T follicular helper cell (primary cell): ENCODE results near the gene RUNX1.

Experiments used
- DNase-seq: peaks from one replicate; pipeline ENCODE4 v3.0.0-alpha.2; 2020; ENCODE audit warnings: low read depth

Gene RUNX1

DNA sequence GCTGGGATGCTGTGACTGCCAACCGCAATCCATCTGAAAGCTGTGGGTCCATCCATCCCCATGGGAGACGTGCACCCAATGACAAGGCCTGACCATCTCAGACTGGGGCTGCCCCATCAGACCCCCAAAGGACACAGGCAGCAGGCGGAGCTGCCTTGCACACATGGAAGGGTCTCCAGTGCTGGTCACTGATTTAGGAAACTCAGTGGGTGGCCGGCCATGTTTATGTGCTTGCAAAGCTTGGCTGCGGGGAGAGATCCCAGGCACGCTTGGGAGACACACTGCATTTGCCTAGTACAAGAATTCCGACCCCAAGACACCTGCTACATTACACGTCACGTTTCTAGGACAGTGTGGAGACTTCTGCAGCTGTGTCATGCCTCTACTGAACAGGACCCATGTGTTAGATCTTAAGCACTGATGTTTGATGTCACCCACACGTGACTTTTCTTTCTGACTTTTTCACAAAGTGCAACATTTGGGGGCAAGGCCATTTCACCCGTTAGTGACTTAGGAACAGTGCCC lies 198.9 kb downstream of the RUNX1 start:
- DNase-seq, result no peak

DNA sequence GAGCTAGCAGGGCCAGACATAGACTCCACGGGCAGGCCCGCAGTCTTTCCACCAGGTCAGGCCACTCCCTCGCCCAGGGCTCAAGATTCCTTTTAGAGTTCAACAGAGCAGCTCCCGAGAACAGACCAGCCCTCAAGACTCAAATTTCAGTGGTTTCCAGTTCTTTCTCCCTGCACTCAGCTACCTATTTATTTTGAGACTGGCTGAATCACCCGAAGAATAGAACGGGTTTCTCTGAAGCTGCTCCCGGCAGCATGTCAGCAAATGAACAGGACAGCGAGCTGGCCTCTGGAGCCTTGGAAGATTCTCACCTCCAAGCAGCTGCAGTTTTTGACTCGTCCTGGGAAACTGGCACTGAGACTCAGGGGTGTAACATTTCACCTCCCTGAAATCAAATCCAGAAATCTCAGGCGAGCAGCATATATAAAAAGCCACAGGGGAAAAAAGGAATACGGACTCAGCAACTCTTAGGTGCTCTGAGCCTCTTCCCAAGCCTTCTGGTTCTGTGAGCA lies 202.4 kb downstream of the RUNX1 start:
- DNase-seq, result no peak

DNA sequence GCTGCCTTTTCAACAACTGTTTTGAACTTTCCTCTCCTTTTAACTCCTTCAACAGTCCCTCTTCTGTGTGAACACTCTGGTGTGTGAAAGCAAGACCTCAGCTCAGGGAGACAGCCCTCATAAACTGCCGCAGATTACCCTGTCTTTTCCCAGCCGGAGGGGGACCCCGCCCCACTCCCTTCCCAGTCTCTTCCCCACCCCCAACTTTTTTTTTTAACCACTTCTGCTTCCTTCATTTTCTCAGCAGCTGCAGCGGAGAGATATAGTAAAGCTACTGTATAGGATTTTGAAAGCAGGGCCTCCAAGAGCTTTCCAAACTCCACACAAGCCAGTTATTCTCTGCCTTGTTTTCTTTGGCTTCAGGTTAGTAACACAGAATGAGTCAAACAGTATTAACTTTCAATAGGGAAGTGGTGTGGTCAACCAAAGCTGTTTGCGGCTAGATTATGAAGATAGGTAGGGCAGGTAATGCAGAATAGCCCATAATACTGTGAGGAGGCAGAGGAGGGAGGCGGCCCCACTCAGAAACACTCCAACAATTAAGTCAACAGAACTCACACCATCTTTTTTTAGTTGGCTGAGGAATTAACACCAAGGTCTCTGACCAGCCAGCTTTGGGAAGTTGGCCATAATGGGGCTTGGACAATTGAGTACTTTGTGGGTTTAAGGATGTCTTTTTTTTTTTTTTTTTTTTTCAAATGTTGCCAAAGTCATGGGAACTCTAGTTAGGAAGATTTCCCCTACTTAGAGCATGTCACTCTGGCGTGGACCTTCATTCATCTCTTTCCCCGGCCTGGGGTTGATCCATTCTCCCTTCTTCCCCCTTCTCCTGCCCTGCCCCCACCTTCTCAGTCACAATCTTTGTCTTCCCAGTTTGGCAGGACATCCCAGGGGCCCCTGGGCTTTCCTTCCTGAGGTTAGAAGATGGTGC lies 203.3 kb downstream of the RUNX1 start:
- no peak for DNase-seq

DNA sequence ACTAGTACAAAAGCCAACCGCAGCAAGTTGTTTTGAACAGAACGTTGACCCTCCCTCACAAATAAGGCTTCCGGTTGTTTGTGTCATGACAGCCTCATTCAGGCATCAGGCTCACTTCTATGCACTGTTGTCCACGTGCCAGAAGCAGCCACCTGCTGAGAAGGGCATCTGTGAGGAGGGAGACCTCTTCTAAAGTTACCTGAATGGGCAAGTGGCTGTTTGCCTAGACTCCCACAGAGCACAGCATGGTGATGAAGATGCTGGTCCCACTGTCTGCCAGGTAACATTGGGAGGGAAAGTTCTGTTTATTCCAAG lies 204.2 kb downstream of the RUNX1 start:
- DNase-seq, result no peak

DNA sequence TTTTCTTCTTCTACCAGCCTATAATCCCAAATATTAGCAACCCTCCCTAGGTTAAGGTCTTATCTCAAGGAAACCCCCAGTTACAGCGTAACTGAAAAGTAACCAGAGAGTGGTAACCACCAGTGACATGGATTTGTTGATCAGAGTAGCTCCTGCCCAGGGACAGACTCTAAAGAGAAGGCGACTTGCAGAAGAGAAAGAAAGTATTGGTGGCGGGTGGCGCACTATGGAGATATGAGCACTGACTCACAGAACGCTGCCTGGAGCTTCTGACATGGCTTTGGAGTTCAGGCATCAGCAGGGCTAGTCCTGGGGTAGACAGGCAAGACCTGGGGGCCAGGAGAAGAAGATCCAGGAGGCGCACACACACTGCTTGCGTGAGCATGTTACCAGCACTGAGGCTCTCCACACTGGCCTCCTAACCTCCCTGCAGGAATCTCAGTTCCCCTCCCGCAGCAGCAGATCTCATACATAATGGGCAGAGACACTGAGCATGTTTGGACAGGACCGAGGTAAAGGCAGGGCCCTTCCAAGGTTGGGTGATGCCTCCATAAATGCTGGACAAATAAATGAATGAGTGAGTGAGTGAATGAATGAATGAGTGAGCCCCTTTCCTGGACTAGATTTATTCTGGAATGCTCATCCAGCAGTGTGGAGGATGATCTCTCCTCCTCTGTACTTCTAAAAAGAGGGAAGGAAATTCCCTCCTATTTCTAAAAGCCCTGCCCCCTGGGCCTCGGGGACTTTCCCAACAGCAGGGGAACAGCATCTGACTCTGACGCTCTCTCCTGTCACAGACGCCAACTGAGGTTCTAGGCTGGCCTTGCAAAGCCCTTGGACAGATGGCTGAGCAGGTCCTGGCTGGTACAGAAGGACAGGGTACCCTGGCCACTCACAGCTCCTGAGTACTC lies 204.8 kb downstream of the RUNX1 start:
- DNase-seq, result no peak

DNA sequence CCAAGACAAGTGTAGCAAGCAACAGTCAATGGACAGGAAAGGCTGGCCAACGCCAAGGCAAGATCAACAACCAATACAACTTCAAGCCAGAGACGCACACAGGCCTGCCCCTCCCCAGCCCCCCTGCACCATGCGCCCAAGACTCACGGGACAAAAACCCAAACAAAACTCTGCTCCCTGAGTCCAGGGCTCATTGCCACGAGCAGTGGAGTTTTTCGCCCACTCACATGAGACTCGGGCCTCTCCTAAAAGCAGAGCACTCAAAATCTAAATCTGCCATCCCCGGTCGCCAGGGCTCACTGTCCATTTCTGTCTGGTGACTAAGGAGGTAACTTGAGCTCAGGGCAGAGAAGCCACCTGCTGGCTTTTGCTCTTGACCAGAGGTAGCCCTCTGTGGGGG lies 205.5 kb downstream of the RUNX1 start:
- no peak for DNase-seq

DNA sequence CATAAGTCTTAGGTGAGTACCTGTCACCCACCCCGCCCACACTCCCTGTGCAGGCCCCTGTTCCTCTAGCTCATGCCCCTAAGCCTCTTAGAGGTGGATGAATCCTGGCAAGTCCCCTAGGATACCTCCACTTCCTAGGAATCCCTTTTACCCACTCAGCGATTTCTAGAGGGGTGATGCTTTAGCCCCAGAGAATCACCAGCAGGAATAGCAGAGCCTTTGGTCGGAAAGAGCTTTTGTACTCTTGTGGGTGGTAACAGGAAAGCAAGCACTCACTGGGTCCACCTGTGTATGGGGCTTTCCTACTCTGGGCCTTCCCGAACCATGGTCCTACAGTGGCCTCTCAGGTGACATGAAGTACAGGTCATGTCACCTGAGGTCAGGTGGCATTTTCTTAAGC lies 207.9 kb downstream of the RUNX1 start:
- DNase-seq, result no peak

DNA sequence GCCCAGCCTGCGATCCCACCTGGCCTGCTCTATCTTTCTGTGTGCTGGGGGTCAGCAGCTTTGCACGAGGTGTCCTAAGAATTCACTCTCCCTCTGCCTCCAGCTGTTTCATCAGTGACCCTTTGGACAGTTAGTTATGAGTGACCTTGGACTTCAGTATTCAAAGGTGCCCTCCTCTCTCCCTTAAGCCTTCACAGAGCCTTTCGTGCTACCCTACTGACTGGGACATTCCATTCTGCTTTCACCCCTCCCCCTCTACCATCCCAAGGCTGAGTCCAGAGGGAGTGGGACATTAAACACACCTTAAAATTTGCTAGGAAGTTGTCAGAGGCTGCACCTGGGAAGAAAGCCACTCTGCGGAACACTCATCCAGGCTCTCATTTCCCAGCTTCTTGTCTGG lies 208.4 kb downstream of the RUNX1 start:
- no peak for DNase-seq

DNA sequence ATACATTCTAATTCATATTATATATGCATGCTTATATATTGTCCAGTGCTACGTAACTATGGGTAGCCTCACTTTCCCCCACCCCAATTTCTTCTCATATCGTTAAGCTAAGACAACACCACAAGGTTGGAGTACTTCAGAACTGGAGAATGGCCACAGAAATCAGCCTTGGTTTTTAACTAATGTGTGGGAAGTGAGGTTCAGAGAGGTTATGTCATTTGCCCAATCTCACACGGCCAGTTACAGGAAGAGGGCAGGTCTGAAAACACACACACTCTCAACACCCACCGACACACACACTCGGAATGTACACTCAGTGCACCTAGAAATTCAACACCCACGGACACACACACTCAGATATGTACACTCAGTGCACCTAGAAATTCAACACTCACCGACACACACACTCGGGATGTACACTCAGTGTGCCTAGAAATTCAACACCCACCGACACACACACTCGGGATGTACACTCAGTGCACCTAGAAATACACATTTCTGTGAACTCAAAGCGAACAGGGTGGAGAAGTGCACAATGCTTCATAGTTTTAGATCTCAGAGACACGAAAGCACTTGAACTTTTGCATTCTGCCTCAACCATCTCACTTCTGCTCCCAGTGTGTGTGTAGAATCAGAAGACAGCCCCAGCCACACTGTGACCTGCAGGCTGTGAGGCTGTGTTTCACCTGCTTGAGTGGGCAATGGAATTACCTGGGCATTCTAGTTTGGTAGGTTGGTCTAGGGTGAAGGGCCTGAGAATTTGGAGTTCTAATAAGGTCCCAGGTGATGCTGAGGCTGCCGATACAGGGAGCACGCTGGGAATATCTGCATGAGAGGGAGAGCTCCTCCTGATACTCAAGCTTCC lies 209.9 kb downstream of the RUNX1 start:
- DNase-seq, result no peak

DNA sequence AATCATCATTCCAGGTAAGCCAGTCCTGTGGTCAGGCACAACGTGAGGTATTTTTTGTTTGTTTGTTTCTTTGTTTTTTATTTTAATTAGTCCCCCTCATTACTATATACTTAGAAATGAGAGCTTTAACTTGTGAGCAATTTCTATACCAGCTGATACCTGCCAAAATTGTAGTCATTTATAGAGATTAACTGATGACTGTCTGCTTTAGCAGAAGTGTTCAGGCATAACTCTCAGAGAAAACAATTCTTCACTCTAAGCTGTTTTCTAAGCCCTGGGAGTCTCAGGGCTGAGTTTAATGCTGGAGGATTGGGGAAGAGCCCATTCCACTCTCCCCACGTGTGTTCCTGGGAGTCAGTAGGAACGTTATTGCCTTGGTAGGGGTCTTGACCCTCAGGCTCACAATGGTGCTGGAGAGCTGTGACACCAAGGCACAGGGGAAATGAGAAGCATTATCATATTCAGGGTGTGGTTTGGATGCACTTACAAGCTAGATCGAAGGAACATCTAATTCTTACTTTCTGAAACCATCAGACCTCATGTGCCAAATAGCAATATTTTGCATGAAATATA lies 212.1 kb downstream of the RUNX1 start:
- no peak for DNase-seq

DNA sequence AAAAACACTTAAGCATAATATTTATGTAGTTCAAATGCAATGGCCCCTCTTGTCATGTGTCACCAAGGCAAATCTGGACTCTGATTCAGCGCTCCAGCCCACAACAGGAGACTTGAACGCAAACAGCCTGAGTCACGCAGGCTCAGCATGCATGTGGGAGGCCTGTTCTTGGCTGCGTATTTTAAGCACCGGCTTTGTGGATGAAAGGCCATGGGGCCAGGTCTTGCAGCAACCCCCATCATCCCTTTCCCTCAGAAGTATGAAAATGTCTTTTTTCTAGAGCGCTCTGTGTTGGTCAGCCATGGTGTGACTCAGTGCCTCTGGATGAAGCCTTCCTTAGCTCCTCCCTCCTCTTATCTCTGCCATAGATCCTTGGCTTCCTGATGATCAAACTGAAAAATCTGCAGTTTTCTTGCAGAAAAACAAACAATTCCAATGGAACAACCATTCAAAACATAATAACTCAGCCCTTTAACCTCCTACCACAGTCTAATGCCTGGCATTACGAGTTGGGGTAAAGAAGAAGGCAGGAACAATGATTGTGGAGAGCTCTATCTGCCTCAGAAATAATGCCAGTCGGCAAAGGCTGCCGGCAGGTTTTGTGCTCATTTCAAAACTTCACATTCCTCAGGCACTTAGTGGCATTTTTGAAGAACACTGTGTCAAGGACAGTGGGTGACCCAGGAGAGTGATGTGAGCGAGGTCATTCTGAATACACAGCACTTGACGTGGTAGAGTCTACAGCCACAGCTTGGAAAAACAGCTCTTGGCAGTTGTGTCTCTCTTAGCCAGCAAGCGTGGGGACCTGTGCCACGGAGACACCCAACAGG lies 212.8 kb downstream of the RUNX1 start:
- no peak for DNase-seq

DNA sequence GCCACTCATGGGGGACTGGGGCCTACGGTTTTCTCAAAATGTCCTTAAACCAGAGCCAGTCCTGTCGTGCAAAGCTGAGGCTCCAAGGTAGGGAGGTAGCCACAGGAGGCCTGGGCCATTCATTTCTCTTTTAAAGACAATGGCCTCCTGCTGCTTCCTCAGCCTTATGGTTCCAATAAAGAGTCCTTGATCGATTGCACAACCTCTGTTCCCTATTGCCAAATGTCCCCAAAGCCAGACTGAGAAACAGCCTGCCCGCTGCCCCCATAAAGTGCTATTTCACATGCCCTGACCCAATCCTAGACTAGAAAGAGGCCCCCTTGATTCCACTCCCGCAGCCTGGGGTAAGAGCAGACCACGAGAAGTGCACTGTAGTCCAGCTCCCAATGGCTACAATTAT lies 213.6 kb downstream of the RUNX1 start:
- DNase-seq, result no peak

DNA sequence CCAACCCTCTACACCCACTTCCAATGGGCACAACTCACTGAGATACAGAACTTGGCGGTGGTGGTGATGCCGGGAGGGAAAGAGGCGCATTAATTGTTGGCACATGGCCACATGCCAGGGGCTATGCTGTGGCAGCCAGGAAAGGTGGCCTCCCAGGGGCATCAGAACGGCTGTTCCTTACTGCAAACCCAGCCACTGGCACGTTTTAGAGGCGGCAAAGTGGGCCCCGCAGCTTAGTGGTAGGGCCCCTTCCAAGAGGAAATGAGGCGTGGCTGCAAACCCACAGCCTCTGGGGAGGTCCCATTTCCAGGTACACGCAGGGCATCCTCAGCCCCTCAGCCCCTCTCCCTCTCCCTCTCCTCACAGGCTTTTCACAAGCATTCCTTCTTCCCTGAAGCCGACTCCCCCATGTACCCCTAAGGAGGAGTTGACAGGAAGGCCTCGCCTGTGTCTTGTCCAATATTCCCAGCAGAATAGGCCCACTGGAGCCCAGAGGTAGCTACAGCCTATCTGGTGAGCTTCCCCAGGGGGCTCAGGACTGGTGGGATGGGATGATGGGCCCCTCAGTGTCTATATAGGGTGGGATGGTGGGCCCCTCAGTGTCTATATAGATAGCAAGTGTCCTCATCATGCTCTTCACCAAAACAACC lies 214.1 kb downstream of the RUNX1 start:
- DNase-seq, result no peak

DNA sequence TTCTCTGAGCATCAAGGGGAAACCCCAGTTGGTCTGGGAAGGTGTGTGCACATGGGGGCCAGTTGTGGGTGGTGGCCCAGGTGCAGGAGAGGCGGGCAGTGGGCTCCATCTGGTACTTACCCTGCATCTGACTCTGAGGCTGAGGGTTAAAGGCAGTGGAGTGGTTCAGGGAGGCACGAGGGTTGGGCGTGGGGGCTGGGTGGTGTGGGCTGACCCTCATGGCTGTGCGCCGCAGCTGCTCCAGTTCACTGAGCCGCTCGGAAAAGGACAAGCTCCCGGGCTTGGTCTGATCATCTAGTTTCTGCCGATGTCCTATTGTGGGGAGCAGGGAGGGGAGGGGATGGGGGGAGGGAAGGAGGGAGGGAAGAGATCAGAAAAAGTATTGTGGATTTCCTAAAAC lies 214.8 kb downstream of the RUNX1 start:
- DNase-seq, result no peak

DNA sequence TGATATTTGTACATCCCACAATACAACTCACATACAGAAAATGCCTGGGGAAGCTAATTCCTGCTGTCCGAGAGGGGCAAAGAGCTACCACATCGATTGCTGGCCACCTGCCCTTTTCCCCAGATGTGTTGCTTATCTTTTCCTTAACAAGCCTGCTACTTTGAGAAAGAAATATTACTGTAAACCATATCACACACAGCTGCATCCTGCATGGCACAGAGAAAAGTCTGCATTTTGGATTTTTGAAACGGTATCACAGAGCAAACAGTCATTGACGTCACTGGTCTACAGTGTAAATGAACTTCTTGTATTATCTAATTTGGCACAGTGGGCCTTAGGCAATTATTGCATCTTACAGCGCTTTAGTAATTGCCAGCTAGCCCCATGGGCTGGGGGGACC lies 215.6 kb downstream of the RUNX1 start:
- no peak for DNase-seq

DNA sequence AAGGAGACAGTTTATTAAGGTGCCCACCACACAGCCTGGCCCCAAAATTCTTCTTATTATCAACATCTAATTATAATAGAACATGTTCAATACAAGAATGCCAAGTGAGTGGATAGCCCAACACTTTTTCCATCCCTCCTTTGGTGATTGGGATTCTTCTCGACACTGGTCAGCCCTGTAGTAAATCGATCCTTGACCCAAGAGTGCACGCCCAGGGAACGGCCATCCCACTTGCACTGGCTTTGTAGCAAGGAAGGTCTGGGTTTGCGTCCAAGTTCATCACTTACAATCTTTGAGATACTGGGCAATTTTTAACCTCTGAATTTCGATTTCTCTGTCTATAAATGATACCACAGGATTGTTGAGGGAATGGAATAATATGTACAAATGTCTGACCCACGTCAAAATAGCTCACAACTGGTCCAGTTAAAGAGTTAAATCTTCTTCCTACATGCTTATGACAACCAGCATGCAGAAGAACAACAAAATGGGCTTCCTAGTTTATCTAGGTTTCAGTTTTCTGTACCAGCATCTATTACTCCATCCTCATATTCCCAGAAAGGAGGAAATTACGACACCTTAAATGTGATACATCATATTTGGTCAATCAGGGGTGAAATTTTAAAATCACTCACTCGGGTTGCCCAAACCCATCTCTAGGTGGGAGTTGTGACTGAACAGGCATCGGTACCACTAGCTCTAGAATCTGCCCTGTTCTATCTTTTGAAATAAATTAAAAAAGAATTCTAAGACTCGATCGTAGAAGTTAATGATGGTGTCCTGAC lies 218.5 kb downstream of the RUNX1 start:
- DNase-seq, result no peak

DNA sequence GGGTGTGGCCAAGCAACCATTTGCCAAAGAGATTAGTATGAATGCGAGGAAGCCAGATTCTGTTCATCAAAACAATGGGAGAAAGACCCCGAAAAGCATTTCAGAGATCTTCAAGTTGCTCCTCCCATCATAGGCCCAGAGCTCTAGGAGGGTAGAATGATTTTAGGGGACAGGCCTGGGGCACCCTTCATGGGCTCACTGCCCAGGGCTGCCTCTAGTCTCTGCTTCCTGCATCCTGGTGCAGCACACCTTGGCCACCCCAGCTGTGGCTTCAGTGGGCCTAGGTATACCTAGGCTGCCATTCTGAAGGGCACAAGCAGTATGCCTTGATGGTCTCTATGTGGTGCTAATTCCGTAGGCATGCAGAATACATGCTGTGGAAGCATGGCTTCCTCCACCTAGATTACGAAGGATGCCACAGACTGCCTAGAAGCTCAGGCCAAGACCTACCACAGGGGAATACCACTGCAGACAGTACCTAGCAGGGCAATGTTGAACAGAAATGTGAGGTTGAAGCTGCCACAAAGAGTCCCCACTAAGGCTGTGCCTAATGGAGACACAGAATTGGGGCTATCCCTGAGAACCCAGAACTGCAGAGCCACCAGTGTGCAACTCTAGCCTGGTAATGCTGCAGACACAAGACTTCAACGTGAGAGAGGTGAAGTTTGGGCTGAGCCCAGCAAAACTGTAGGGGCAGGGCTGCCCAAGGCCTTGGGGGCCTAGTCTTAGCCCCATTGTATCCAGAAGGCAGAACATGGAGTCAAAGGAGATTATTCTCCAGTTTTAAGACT lies 221.5 kb downstream of the RUNX1 start:
- DNase-seq, result no peak

DNA sequence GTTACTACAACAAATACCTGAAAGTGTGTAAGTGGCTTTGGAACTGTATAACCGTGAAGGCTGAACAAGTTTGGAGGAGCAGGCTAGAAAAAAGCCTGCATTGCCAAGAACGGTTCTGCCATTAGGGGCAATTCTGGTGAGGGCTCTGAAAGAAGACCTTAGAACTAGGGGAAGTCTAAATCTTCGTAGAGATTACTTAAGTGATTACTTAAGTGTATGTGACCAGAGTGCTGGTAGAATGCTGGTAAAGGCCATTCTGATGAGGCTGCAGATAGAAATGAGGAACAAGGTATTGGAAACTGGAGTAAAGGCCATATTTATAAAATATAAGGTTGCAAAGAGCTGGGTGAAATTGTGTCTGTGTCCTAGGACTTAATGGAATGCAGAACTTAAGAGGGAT lies 222.3 kb downstream of the RUNX1 start:
- no peak for DNase-seq
